IMR-90 (cell line): ENCODE results near the gene CACNA2D3. TPM values are rescaled to one million over a fixed set of nuclear protein-coding genes. Genes with fewer than 3 reads are reported as not detected.

Experiments
- ATAC-seq: fragments of 200-7000 bp; cut with Tn5 transposase; 2 replicates; pipeline ENCODE4 v1.9.1; 2020; ENCODE audit warnings: low read depth, mild to moderate bottlenecking, moderate library complexity
- BruUV-seq: library from RNA; stranded (reverse); fragments of 400-500 nt; replicated peaks from 2 replicates; lab custom pipeline; 2021; lab: Mats Ljungman, UMichigan
- CTCF ChIA-PET: fragments of 300-600 bp; formaldehyde crosslinking; extraction: SDS; loops from one replicate; lab custom pipeline; 2021; ENCODE audit warnings: antibody characterized with exemption; lab: Yijun Ruan, JAX
- POLR2A ChIA-PET: fragments of 300-600 bp; sonication (Branson Sonifier 250); formaldehyde crosslinking; loops from one replicate; lab custom pipeline; 2022; ENCODE audit warnings: antibody characterized with exemption; ENCODE audit not compliant: unreplicated experiment; lab: Charles Lee
- DNase-seq: peaks from one replicate; pipeline ENCODE4 v3.0.0; 2013
- H2AFZ ChIP-seq: replicated peaks from 2 replicates; pipeline ENCODE3; 2013; ENCODE audit warnings: low read length, mild to moderate bottlenecking; ENCODE audit not compliant: poor library complexity
- H2AK5ac ChIP-seq: 2 replicates; pipeline ENCODE4 v1.6.1; 2013; ENCODE audit warnings: low read depth, low read length, inconsistent platforms
- H2AK9ac ChIP-seq: replicated peaks from 2 replicates; pipeline ENCODE3; 2013; ENCODE audit warnings: mild to moderate bottlenecking, low read depth, low read length, moderate library complexity; ENCODE audit not compliant: poor library complexity
- H2BK120ac ChIP-seq: 2 replicates; pipeline ENCODE4 v1.6.1; 2013; ENCODE audit warnings: low read depth, low read length, inconsistent platforms
- H2BK15ac ChIP-seq: 3 replicates; pipeline ENCODE4 v1.6.1; 2013; ENCODE audit warnings: low read depth, low read length, inconsistent platforms
- H2BK20ac ChIP-seq: 2 replicates; pipeline ENCODE4 v1.6.1; 2013; ENCODE audit warnings: low read depth, mild to moderate bottlenecking, inconsistent platforms, low read length, moderate library complexity
- H2BK5ac ChIP-seq: 2 replicates; pipeline ENCODE4 v1.6.1; 2013; ENCODE audit warnings: mild to moderate bottlenecking, low read depth, low read length, inconsistent platforms; ENCODE audit not compliant: poor library complexity, severe bottlenecking
- H3K14ac ChIP-seq: replicated peaks from 2 replicates; pipeline ENCODE4 v1.6.1; 2013; ENCODE audit warnings: low read depth, low read length, inconsistent platforms
- H3K18ac ChIP-seq: 2 replicates; pipeline ENCODE4 v1.6.1; 2013; ENCODE audit warnings: low read depth, low read length, control low read depth
- H3K23ac ChIP-seq: 2 replicates; pipeline ENCODE4 v1.6.1; 2013; ENCODE audit warnings: low read depth, low read length, inconsistent platforms
- H3K27ac ChIP-seq: 2 replicates; pipeline ENCODE4 v1.5.1; 2013; ENCODE audit warnings: mild to moderate bottlenecking, control low read depth, low read length; ENCODE audit not compliant: insufficient read depth
- H3K27me3 ChIP-seq: 2 replicates; pipeline ENCODE4 v1.6.1; 2013; ENCODE audit warnings: low read length; ENCODE audit not compliant: control insufficient read depth, insufficient read depth
- H3K36me3 ChIP-seq: 2 replicates; pipeline ENCODE4 v1.6.1; 2013; ENCODE audit warnings: low read length, mixed read lengths; ENCODE audit not compliant: control insufficient read depth, insufficient read depth
- H3K4ac ChIP-seq: 2 replicates; pipeline ENCODE4 v1.6.1; 2013; ENCODE audit warnings: low read depth, low read length, inconsistent platforms
- H3K4me1 ChIP-seq: 2 replicates; pipeline ENCODE4 v1.6.1; 2013; ENCODE audit warnings: low read length, mixed read lengths; ENCODE audit not compliant: control insufficient read depth, insufficient read depth
- H3K4me2 ChIP-seq: 2 replicates; pipeline ENCODE4 v1.6.1; 2013; ENCODE audit warnings: low read depth, mild to moderate bottlenecking, control low read depth, low read length, moderate library complexity
- H3K4me3 ChIP-seq: 2 replicates; pipeline ENCODE4 v1.5.1; 2013; ENCODE audit warnings: low read depth, mild to moderate bottlenecking, control low read depth, low read length, moderate library complexity; ENCODE audit not compliant: insufficient read depth
- H3K56ac ChIP-seq: 2 replicates; pipeline ENCODE4 v1.6.1; 2013; ENCODE audit warnings: low read length, inconsistent platforms; ENCODE audit not compliant: insufficient read depth; ENCODE audit errors: extremely low read depth
- H3K79me1 ChIP-seq, 2 experiments: 2 replicates each; pipeline ENCODE4 v1.6.1; 2013; ENCODE audit warnings: low read length in 2 of 2, inconsistent platforms in 1 of 2, low read depth in 1 of 2
- H3K9ac ChIP-seq: 2 replicates; pipeline ENCODE4 v1.6.1; 2013; ENCODE audit warnings: low read depth, low read length, control low read depth
- H3K9me1 ChIP-seq: 2 replicates; pipeline ENCODE4 v1.6.1; 2013; ENCODE audit warnings: low read length, inconsistent platforms; ENCODE audit not compliant: insufficient read depth
- H3K9me3 ChIP-seq: 2 replicates; pipeline ENCODE4 v1.6.1; 2013; ENCODE audit warnings: low read length; ENCODE audit not compliant: control insufficient read depth, insufficient read depth
- H4K20me1 ChIP-seq: 2 replicates; pipeline ENCODE4 v1.6.1; 2013; ENCODE audit warnings: low read length, inconsistent platforms; ENCODE audit not compliant: insufficient read depth
- H4K5ac ChIP-seq: 2 replicates; pipeline ENCODE4 v1.6.1; 2013; ENCODE audit warnings: mild to moderate bottlenecking, low read depth, low read length, control low read depth
- H4K8ac ChIP-seq, 2 experiments: 2 replicates each; pipeline ENCODE4 v1.6.1; 2013; ENCODE audit warnings: low read depth in 2 of 2, low read length in 2 of 2, control low read depth in 1 of 2, inconsistent platforms in 1 of 2
- H4K91ac ChIP-seq: 2 replicates; pipeline ENCODE4 v1.6.1; 2013; ENCODE audit warnings: low read depth, low read length, inconsistent platforms; ENCODE audit not compliant: insufficient read depth
- POLR2A ChIP-seq: IDR thresholded peaks from 2 replicates; pipeline ENCODE4 v1.6.1; 2012; ENCODE audit warnings: mild to moderate bottlenecking, low read depth, low read length
- whole genome bisulfite sequencing, 2 experiments: methylation state at CpG; one replicate each; pipeline versions ENCODE4 v1.1.5 to v1.1.7; 2013; ENCODE audit warnings: missing lambda C conversion rate in 2 of 2; ENCODE audit not compliant: insufficient read length in 1 of 2; ENCODE audit errors: extremely low coverage in 2 of 2; 5-methylcytosine and 5-hydroxymethylcytosine counted together
- dilution Hi-C: fragments of 300-500 bp; cut with HindIII; formaldehyde crosslinking; loops from one replicate; pipeline ENCODE4 v1.14.3; 2018; ENCODE audit warnings: low sequenced_read_pairs; ENCODE audit not compliant: unreplicated experiment
- in situ Hi-C: fragments of 300-500 bp; cut with MboI; formaldehyde crosslinking; loops from 3 replicates; pipeline ENCODE4 v1.14.3; 2019; ENCODE audit warnings: low sequenced_read_pairs, inconsistent platforms, mixed read lengths
- intact Hi-C: fragments of 100-400 bp; cut with micrococcal nuclease; formaldehyde crosslinking; loops from 2 replicates; pipeline ENCODE4 v1.10.0; 2022
- polyA plus RNA-seq, 3 experiments: library from polyadenylated mRNA; depleted of rRNA; stranded (reverse); fragments of >200 nt; gene quantifications; 2 replicates each; pipeline ENCODE4 v1.2.3, GENCODE V29; 2012; ENCODE audit warnings: low replicate concordance in 1 of 3
- total RNA-seq: library from RNA; depleted of rRNA; stranded (reverse); fragments of >200 nt; gene quantifications from 2 replicates; pipeline ENCODE4 v1.2.3, GENCODE V29; 2012

Gene CACNA2D3
- total and polyA plus RNA-seq, 2 of the 4 experiments (the other 2 are of a cell fraction) = 0.36 to 0.41 TPM

GRCh38 chr3:54917174-54917573 is 794.8 kb downstream of the CACNA2D3 start:
- TF ChIP-seq POLR2A = no peak
- no peak overlapping the region for H3K9ac ChIP-seq
- H3K27ac ChIP-seq = no peak overlapping the region
- peaks cover 5% of the 10 kb centered on the region; the same call in 1 of the 2 replicates for H3K4me1 ChIP-seq
- in situ Hi-C loops (no loop called here), dilution Hi-C loops (no loop called here), intact Hi-C loops (no loop called here)
- no peak overlapping the region for H3K4me2 ChIP-seq
- H4K5ac ChIP-seq = no peak overlapping the region
- no peaks in the 10 kb centered on the region for H3K36me3 ChIP-seq
- H4K20me1 ChIP-seq = no peaks in the 10 kb centered on the region
- H3K9me1 ChIP-seq = no peaks in the 10 kb centered on the region; the same call in 1 of the 2 replicates
- peak overlapping the region; percentile 3; the same call in 1 of the 2 replicates for H2BK20ac ChIP-seq
- H2AK9ac ChIP-seq = peak overlapping the region; percentile 0
- BruUV-seq = no TSS peak
- no peak overlapping the region for H3K4ac ChIP-seq
- peak; percentile 41 for DNase-seq
- no CpG with 5 or more reads among the region's 2 CpGs for WGBS, 2 experiments
- POLR2A ChIA-PET = no interaction called here
- H2BK5ac ChIP-seq = no peak overlapping the region
- no peak overlapping the region for H3K18ac ChIP-seq
- peaks cover 2% of the 10 kb centered on the region; the same call in 1 of the 2 replicates for H3K9me3 ChIP-seq
- peak; percentile 14; the same call in 1 of the 2 replicates for ATAC-seq
- no peak overlapping the region for H2BK15ac ChIP-seq
- H4K91ac ChIP-seq = no peak overlapping the region
- no peak overlapping the region for H2AFZ ChIP-seq
- H2BK120ac ChIP-seq = peak overlapping the region; percentile 5; the same call in 1 of the 2 replicates
- H2AK5ac ChIP-seq = 0 out of 2 replicates have a peak overlapping the region, but pooled peaks have one; percentile 10
- no peaks in the 10 kb centered on the region for H3K27me3 ChIP-seq
- H3K56ac ChIP-seq = no peak overlapping the region
- CTCF ChIA-PET = no interaction called here
- no peak overlapping the region for H4K8ac ChIP-seq
- H3K79me1 ChIP-seq = no peaks in the 10 kb centered on the region
- H3K4me3 ChIP-seq = no peak overlapping the region
- H3K14ac ChIP-seq = 0 out of 2 replicates have a peak overlapping the region, but pooled peaks have one; percentile 1
- H3K23ac ChIP-seq = no peak overlapping the region
